GM19035 (cell line): Measurements from ENCODE around the gene ABCA3.

ENCODE experiments used
- ATAC-seq: cut with Tn5 transposase; IDR thresholded peaks from one replicate; pipeline ENCODE4 v1.9.1; 2021; ENCODE audit not compliant: unreplicated experiment

The ABCA3 gene

DNA sequence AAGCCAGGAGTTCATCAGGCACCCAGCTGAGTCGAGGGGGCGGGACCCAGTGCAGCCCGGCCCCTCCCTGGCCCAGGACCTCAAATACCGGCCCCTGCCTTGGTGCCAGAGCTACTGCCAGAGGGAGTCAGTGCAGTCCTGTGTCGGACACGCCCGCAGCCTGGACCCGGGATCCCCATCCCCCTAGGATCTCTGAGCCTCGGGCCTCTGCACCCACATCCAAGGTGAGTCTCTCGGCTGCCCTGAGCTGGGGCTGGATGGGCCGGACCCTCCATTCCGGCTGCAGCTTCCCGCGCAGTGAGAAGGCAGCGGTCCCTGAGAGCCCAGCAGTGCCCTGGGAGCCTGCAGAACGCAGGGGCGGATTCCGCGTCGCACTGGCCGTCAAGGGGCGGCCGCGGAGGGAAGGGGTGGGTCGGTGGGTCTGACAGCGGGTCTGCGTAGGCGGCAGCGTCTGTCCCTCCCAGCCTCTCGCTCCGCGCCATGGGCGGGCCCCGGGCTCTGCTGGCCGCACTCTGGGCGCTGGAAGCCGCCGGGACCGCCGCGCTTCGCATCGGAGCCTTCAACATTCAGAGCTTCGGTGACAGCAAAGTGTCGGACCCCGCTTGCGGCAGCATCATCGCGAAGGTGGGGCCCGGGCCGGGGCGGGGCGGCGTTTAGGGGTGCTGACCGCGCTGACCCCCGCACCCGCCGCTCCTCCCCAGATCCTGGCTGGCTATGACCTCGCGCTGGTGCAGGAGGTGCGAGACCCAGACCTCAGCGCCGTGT is 104.0 kb downstream of the ABCA3 start, which contains the start of gene DNASE1L2:
DNASE1L2 (plus strand) TSS at position 108 of the 765 bp plus-strand sequence; CDS start at position 481, 373 bp downstream.
- ATAC-seq: no peak

DNA sequence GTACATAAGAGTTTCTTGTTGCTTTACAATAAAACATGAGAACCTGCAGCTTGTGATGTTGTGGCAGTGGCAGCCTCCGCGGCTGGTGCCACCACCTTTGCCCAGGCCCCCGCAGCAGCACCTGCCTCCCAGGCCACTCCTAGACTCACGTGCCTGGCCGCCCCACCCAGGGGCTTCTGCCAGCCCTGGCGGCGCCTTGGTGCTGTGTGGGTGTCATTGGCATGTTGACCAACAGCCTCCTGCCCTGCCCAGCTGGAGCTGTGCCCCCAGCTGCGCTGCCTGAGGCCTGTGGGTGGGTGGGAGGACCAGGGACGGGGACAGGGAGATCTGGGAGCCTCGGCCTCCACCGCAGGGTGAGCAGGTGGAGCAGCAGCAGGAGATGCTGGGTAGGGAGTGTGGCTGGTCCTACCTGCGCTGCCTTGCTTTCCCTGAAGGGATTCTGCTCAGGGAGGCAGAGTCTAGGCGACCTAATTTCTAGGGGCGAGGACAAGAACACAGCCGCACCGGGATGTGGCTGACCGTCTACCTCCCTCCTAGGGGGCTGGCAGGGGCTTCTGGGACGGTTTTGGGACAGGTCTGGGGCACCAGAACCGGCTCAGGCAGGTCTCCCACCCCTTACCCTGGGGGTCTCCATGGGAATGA is 104.7 kb downstream of the ABCA3 start:
- no peak for ATAC-seq

DNA sequence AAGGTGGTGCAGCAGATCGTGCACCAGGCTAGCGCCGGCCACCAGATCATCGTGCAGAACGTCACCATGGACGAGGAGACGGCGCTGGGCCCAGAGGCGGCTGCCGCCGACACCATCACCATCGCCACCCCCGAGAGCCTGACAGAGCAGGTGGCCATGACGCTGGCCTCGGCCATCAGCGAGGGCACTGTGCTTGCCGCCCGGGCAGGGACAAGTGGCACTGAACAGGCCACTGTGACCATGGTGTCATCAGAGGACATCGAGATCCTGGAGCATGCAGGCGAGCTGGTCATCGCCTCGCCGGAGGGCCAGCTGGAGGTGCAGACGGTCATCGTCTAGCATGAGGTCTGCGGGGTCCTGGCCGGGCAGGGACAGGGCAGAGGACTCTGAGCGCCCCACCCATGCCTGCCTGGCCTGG is 105.3 kb downstream of the ABCA3 start:
- no peak for ATAC-seq

DNA sequence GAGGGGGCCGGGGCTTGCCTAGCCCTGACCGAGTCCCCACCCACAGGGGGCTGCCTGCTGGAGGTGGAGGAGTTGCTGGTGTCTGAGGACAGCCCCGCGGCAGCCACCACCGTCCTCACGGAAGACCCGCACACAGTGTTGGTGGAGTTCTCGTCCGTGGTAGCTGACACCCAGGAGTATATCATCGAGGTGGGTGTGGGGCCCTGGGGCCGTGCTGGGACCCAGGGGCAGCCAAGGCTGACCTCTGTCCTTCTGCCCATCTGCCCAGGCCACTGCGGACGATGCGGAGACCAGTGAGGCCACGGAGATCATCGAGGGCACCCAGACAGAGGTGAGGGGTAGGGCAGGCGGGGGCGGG is 105.7 kb downstream of the ABCA3 start:
- no peak for ATAC-seq

DNA sequence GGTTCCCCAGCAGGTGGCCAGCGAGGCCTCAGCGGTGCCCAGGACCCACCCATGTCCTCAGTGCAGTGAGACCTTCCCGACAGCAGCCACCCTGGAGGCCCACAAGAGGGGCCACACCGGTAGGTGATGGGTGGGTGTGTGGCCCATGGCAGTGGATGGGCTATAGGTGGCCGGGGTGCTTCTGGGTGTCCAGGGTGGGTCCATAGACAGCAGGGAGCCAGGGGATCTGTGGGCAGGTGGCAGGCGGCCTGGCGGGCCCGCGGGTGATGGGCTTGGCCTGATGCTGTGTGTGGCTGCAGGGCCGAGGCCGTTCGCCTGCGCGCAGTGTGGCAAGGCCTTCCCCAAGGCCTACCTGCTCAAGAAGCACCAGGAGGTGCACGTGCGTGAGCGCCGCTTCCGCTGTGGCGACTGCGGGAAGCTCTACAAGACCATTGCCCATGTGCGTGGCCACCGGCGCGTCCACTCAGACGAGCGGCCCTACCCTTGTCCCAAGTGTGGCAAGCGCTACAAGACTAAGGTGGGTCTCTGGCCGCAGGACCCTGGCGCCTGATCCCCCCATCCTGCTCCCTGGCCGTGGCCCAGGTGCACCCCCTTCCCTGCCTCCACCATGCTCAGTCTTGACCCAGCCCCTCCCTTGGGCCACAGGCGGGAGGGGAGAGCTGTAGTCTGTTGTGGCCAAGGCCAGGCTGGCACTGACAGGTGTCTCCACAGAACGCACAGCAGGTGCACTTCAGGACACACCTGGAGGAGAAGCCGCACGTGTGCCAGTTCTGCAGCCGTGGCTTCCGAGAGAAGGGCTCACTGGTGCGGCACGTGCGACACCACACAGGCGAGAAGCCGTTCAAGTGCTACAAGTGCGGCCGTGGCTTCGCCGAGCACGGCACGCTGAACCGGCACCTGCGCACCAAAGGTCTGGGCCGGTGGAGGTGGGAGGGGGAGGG is 106.4 kb downstream of the ABCA3 start:
- no peak for ATAC-seq

DNA sequence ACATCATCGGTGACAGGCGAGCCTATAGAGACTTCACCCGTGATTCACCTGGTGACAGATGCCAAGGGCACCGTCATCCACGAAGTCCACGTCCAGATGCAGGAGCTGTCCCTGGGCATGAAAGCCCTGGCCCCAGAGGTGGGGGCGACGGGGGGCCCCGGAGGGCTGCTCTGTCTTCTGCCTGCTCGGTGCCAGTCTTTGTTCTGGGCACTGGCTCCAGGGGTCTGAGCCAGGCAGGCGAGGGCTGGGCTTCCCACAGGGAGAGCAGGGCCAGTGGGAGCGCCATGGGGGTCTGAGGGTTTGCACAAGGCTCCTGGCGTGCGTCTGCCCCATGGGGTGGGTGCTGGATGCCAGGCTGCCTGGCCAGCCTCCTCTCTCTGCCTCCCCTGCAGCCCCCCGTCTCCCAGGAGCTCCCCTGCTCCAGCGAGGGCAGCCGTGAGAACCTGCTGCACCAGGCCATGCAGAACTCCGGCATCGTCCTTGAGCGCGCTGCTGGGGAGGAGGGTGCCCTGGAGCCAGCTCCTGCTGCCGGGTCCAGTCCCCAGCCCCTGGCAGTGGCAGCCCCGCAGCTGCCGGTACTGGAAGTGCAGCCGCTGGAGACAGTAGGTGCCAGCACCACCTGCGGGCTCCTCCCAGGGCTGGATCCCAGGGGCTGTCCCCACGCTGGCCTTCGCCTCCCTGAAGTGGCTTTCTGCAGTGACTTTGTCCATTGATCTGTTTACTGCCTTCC is 107.3 kb downstream of the ABCA3 start:
- no peak for ATAC-seq

DNA sequence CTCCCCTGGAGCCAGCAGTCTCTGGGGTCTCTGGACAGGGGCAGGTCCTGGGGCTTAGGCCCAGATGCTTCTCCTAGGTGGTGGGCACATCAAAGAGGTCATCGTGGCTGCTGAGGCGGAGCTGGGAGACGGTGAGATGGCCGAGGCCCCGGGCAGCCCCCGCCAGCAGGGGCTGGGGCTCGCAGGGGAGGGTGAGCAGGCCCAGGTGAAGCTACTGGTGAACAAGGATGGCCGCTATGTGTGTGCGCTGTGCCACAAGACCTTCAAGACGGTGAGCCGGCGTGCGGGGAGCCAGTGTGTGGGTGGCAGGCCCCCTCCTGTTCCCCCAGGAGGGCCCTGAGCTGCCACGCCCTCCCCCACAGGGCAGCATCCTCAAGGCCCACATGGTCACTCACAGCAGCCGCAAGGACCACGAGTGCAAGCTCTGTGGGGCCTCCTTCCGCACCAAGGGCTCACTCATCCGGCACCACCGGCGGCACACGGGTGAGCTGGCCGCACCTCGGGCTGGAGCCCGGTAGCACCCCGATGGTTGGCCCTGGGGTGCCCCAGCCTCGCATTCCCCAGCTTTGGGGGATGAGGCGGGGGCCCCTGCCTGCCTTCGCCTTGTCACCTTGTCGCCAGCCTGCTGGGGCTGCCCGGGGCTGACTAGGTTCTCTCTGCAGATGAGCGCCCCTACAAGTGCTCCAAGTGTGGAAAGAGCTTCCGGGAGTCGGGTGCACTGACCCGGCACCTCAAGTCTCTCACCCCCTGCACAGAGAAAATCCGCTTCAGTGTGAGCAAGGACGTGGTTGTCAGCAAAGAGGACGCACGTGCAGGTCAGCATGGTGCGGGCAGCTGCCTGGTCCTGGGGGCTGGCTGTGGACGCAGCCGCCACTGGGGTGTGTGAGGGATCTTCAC is 108.2 kb downstream of the ABCA3 start:
- no peak for ATAC-seq

DNA sequence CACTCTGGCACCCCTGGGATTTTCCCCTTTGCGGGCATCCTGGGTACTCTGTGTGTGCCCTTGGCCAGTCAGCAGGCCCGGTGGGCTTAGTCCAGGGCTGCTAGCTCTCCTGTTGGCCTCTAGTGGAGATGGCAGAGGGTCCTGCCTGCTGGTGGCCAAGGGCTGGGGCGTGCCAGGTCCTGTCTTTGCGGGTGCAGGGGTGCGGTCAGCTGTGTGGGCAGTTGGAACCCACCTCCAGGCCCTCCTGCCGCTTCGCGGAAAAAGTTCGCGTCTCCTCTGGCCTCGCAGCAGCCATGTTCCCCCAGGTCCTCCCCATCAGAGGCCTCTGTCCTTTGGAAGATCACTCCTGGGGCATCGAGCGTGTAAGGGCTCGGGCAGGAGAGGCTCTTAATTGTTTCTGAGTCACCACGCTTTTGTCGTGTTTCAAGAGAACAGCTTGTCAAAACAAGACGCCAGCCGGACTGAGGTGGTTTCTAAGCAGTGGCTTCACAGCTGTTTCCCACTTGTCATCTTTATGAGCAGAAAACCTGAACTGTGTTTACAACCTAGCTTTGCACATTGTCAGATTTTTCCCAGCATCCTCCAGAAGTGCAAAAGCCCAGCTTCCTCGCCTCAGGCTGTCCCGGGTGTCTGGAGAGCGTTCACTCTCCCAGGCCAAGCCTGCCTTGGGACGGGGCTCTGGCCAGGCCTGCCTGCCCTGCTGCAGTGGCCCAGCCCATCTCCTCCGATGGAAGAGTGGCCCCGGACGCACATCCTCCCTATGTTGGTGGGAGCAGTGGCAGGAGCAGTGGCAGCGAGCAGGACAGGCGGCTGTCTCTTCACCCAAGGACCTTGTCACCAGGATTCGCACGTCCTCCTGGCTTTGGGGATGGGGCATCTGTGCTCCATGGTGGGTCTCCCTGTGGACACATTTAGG is 109.3 kb downstream of the ABCA3 start:
- no peak for ATAC-seq

DNA sequence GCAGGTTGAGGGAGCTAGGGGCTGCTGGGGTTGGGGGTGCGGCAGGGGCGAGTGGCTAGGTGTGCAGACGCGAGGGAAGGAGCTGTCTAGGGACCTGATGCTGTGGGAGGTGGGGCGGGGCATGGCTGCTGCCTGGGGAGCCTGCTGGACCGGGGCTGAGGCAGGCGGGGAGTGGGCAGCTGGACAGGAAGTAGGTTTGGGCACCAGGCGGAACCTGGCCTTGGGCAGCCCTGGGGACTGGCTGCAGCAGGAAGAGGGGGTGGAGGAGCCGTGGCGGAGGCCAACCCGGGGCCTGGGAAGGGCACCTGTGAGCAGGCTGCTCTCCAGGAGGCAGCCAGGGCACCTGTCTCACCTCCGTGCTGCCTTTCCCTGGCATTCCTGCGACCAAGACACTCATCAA is 110.2 kb downstream of the ABCA3 start:
- no peak for ATAC-seq

DNA sequence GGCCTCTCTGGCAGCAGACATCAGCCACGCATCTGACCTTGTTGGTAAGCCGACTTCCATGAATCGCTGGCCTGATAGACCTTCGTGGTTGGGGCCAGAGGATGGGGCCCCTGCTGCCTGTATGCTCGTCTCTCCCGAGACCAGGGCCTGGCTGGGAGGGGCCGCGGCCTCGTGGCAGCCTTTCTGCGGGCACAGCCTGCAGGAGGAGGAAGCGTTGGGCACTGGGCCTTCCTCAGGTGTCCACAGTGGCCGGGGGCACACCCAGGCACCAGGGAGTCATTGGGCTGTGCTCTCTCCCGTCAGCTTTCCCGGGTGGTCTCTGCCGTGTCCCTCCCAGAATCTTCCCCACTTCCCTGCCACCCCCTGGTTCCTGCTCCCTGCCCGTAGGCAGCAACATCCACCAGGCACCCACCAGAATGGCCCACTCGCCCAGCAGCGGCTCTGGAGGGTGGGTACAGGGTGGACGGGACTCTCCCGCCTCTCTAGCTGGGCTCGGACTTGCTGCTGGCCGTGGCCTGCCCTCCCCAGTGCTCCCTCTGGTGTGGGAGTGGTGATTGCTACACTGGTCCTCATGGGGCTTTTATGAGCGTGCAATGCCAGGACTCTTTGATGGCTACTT is 110.8 kb downstream of the ABCA3 start:
- no peak for ATAC-seq

DNA sequence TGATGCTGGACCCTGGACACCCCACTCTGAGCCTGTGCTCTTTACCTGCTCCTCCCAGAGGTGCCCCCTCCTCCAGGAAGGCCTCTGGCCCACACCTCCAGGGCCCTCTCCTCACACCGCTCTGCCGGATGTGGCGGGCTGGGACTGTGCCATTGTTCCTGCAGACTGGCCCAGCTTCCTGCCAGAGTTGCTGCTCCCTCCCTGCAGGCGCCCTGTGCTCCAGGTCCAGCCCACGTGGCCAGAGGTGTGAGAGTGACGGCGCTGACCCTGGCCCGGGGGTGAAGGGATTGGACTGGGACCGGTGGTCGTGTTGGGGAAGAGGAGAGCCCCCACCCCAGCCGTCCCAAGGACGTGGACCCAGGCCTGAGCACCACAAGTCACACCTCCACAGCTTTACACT is 111.4 kb downstream of the ABCA3 start:
- no peak for ATAC-seq

DNA sequence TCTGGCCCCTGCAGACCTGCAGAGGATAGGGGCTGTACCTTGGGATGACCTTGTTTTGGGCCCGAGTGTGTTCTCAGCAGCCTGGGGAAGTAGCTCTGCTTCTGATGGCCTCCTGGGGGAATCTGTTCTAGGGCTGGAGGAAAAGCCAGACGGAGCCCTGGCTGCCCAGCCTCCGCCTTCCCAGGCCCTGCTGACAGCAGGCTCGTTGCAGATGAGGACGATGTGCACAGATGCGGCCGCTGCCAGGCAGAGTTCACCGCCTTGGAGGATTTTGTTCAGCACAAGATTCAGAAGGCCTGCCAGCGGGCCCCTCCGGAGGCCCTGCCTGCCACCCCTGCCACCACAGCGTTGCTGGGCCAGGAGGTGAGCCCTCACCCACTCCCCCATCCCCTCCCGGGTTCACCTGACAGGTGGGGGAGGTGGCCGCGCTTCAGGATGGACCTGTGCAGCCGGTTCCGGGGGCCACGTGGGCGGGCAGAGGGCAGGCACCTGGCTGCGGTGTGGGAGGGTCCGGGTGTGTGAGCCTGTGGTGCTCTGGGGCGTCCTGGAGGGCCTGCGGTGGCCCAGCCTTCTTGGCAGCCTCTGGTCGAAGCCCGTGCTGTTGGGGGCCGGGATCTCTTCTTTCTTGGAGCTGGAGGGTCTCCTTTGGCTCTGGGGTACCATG is 112.2 kb downstream of the ABCA3 start:
- no peak for ATAC-seq

DNA sequence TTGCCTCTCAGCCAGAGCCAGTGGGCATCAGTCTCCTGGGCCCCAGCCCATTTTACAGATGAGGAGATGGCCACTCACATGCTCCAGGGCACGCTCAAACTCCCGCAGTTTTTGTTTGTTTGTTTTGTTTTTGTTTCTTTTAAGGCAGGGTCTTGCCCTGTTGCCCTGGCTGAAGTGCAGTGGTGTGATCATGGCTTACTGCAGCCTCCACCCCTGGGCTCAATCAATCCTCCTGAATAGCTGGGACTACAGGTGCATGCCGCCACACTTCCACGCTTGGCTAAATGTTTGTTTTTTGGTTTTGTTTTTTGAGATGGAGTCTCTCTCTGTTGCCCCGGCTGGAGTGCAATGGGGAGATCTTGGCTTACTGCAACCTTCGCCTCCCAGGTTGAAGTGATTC is 113.6 kb downstream of the ABCA3 start:
- no peak for ATAC-seq

DNA sequence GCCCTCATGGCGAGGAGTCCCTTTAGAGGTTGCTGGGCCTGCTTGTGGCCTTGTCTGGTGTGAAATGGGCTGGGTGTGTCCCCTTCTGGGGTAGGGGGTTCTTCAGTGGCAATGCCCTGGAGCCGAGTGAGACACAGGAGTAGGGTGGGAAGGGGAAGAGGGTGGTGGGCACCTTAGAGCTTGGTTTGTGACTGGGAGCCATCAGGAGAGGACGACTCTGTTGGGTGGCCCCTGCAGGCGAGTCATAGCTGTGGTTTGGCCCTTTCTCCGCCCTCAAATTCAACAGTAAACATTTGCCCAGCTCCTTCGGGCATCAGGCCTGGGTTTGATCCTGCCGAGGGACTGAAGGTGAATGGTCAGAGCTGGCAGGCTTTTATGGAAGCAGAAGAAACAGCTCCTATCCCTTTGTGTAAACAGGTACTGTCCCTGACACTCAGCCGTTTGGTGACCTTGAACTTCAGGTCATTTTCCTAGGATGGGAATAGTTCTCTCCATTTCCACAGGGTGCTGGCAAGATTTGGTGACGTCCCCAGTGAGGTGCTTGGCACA is 114.2 kb downstream of the ABCA3 start:
- ATAC-seq: no peak
